Parathyroid adenoma (tissue), 2 donors: ENCODE data around the gene SHISA9.

ENCODE experiments used
- H2AFZ ChIP-seq: fragments of 300-600 bp; sonication (generic); one replicate; pipeline ENCODE4 v1.7.0; 2017; ENCODE audit warnings: antibody characterized with exemption, mild to moderate bottlenecking
- H3K27ac ChIP-seq: fragments of 300-600 bp; sonication (generic); one replicate; pipeline ENCODE4 v1.7.0; 2017
- H3K27me3 ChIP-seq: fragments of 300-600 bp; sonication (generic); one replicate; pipeline ENCODE4 v1.7.0; 2017; ENCODE audit warnings: low read length; ENCODE audit not compliant: control insufficient read depth, insufficient read depth
- H3K36me3 ChIP-seq: fragments of 300-600 bp; sonication (generic); one replicate; pipeline ENCODE4 v1.7.0; 2017; ENCODE audit warnings: low read length; ENCODE audit not compliant: control insufficient read depth, insufficient read depth
- H3K4me1 ChIP-seq: fragments of 300-600 bp; sonication (generic); one replicate; pipeline ENCODE4 v1.7.0; 2017; ENCODE audit warnings: control low read depth
- H3K4me2 ChIP-seq: fragments of 300-600 bp; sonication (generic); one replicate; pipeline ENCODE4 v1.7.0; 2017; ENCODE audit warnings: low read length
- H3K4me3 ChIP-seq: fragments of 300-600 bp; sonication (generic); one replicate; pipeline ENCODE4 v1.7.0; 2017; ENCODE audit warnings: low read depth, low read length
- H3K79me2 ChIP-seq: fragments of 300-600 bp; sonication (generic); one replicate; pipeline ENCODE4 v1.7.0; 2017; ENCODE audit warnings: control low read depth
- H3K9ac ChIP-seq: fragments of 300-600 bp; sonication (generic); one replicate; pipeline ENCODE4 v1.7.0; 2017; ENCODE audit warnings: mild to moderate bottlenecking
- H3K9me3 ChIP-seq: fragments of 300-600 bp; sonication (generic); one replicate; pipeline ENCODE4 v1.7.0; 2017; ENCODE audit warnings: low read length; ENCODE audit not compliant: control insufficient read depth
- TF ChIP-seq, protein P1 (sequence below): fragments of 300-600 bp; sonication (generic); IDR thresholded peaks from one replicate; pipeline ENCODE4 v1.7.0; 2017; ENCODE audit warnings: antibody characterized with exemption, mild to moderate bottlenecking
- donor health status: primary hyperparathyroidism.

The SHISA9 gene

DNA sequence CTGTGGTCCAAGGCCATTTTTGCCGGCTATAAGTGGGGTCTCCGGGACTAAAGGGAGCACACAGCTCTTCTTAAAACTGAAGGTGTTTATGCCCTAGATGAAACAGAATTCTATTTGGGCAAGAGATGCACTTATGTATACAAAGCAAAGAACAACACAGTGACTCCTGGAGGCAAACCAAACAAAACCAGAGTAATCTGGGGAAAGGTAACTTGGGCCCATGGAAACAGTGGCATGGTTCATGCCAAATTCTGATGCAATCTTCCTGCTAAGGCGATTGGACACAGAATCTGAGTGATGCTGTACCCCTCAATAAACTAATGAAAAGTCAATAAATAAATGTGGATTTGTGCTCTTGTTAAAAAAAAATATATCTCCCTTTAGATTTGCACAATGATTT, 20.2 kb upstream of the SHISA9 start:
- no peak overlapping the region for H3K4me3 ChIP-seq
- H3K9me3 ChIP-seq, result no peaks in the 10 kb centered on the region
- no peaks in the 10 kb centered on the region for H3K4me1 ChIP-seq
- no peaks in the 10 kb centered on the region for H3K79me2 ChIP-seq
- H3K9ac ChIP-seq, result no peak overlapping the region
- TF ChIP-seq, protein P1, sequence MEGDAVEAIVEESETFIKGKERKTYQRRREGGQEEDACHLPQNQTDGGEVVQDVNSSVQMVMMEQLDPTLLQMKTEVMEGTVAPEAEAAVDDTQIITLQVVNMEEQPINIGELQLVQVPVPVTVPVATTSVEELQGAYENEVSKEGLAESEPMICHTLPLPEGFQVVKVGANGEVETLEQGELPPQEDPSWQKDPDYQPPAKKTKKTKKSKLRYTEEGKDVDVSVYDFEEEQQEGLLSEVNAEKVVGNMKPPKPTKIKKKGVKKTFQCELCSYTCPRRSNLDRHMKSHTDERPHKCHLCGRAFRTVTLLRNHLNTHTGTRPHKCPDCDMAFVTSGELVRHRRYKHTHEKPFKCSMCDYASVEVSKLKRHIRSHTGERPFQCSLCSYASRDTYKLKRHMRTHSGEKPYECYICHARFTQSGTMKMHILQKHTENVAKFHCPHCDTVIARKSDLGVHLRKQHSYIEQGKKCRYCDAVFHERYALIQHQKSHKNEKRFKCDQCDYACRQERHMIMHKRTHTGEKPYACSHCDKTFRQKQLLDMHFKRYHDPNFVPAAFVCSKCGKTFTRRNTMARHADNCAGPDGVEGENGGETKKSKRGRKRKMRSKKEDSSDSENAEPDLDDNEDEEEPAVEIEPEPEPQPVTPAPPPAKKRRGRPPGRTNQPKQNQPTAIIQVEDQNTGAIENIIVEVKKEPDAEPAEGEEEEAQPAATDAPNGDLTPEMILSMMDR, result no peak
- H3K36me3 ChIP-seq, result no peaks in the 10 kb centered on the region
- no peak overlapping the region for H3K4me2 ChIP-seq
- no peaks in the 10 kb centered on the region for H3K27me3 ChIP-seq
- H3K27ac ChIP-seq, result no peak overlapping the region
- H2AFZ ChIP-seq, result no peak overlapping the region

DNA sequence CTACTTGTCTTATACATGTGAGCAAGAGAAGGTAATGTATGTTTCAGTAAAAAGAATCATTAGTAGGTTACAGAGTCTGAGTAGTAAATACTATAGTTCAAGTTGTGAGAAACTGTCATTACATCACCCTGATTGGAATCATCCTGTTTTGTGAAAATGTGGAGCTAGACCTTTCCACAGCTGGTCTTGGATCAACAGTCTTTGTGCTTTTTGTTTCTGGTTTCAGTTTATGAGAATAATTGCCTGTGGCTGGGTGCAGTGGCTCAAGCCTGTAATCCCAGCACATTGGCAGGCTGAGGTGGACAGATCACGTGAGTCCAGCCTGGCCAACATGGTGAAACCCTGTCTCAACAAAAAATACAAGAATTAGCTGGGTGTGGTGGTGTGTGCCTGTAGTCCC, 19.7 kb upstream of the SHISA9 start:
- Histone ChIP-seq H3K4me2 (no peak overlapping the region), H3K4me1 (no peaks in the 10 kb centered on the region), H2AFZ (no peak overlapping the region), H3K27ac (no peak overlapping the region), H3K79me2 (no peaks in the 10 kb centered on the region), H3K27me3 (no peaks in the 10 kb centered on the region), H3K4me3 (no peak overlapping the region), H3K36me3 (no peaks in the 10 kb centered on the region), H3K9ac (no peak overlapping the region), H3K9me3 (no peaks in the 10 kb centered on the region)
- TF ChIP-seq, protein P1, result no peak

DNA sequence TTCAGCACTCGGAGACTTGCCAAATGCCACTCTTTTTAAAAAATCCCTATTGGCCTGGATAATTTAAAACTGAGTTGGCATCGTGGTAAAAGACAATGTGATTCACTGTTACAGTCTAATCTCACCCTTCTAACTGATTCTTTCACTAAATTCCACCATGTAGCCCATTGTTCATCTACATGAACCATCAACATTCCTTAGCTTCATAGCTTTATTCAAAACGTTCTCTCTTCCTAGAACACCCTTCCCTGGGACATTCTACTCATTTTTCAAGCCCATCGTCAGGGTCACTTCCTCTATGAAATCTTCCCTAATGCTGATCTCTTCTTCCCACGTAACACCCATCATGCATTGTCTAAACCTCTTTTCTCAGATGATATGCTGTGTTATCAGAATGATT, 15.7 kb upstream of the SHISA9 start:
- TF ChIP-seq, protein P1, result no peak
- Histone ChIP-seq H3K4me2 (no peak overlapping the region), H3K9me3 (no peaks in the 10 kb centered on the region), H3K36me3 (no peaks in the 10 kb centered on the region), H2AFZ (no peak overlapping the region), H3K27me3 (no peaks in the 10 kb centered on the region), H3K27ac (no peak overlapping the region), H3K4me1 (no peaks in the 10 kb centered on the region), H3K79me2 (no peaks in the 10 kb centered on the region), H3K9ac (no peak overlapping the region), H3K4me3 (no peak overlapping the region)

DNA sequence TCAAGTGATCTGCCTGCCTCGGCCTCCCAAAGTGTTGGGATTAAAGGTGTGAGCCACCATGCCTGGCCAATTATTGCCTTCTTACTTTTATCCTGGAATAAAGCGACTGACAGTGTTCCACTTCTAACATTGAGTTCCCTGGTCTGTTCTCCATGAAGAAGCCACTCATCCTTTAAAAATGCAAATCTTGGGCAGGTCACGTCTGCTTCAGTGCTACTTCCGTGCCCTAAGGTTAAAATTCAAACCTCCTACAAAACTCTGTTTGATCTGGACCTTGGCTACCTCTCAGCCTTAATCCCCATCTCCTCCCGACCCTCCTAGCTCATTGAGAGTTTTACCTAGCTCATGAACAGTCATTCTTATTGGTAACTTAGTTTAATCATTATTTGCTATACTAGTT, 9.6 kb upstream of the SHISA9 start:
- no peak overlapping the region for H3K4me3 ChIP-seq
- TF ChIP-seq, protein P1, result no peak
- no peaks in the 10 kb centered on the region for H3K27me3 ChIP-seq
- no peaks in the 10 kb centered on the region for H3K4me1 ChIP-seq
- no peak overlapping the region for H2AFZ ChIP-seq
- no peaks in the 10 kb centered on the region for H3K79me2 ChIP-seq
- no peaks in the 10 kb centered on the region for H3K9me3 ChIP-seq
- no peak overlapping the region for H3K27ac ChIP-seq
- no peaks in the 10 kb centered on the region for H3K36me3 ChIP-seq
- no peak overlapping the region for H3K9ac ChIP-seq
- H3K4me2 ChIP-seq, result no peak overlapping the region

DNA sequence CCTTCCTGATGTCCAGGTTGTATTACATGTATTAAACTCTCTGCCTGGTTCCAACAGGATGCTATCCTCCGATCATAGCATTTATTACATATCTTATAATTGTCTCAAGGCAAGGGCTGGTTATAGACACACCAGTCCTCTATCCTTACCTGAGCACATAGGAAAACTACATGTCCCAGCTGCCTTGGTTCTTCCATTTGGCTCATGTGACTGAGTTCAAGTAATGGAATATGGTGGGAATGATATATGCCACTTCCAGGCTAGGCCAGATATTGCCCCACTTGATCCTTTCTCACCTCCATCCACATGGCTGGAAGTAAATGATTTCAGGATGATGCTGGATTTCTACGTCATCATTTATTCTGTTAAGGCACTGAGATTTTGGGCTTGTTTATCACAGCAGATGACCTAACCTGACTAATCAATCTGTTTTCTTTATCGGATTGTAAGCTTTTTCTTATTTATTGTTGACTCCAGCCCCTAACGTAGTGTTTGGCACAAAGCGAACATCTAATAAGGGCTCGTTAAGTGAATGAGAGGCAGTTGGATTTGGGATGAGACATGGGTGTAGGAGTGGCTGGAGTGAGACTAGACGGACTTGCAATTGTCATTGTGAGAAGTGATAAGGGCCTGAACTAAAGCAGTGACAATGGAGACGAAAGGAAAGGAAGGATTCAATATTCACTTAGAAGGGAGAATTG, 8.2 kb upstream of the SHISA9 start:
- H3K9me3 ChIP-seq, result no peaks in the 10 kb centered on the region
- no peak overlapping the region for H3K9ac ChIP-seq
- H3K4me1 ChIP-seq, result no peaks in the 10 kb centered on the region
- no peak overlapping the region for H3K4me3 ChIP-seq
- H3K36me3 ChIP-seq, result no peaks in the 10 kb centered on the region
- TF ChIP-seq, protein P1, result no peak
- no peak overlapping the region for H3K4me2 ChIP-seq
- no peaks in the 10 kb centered on the region for H3K27me3 ChIP-seq
- H3K27ac ChIP-seq, result no peak overlapping the region
- H3K79me2 ChIP-seq, result no peaks in the 10 kb centered on the region
- H2AFZ ChIP-seq, result no peak overlapping the region
